A673 (cell line): ENCODE data around the gene ACTN4.

Experiments used
- CTCF ChIP-seq: fragments of 300-800, 200-600 bp; sonication (generic); conservative IDR thresholded peaks from 2 replicates; pipeline ENCODE4 v1.5.1; 2017; ENCODE audit warnings: low read depth, mild to moderate bottlenecking, antibody characterized with exemption, low read length, moderate library complexity, mixed read lengths
- EZH2 ChIP-seq: fragments of 200-600 bp; sonication (generic); IDR thresholded peaks from 2 replicates; pipeline ENCODE4 v1.6.1; 2017; ENCODE audit warnings: borderline replicate concordance, low read depth, mild to moderate bottlenecking, mixed read lengths, antibody characterized with exemption, low read length; ENCODE audit not compliant: poor library complexity, severe bottlenecking

GRCh38 chr19:38721979-38722773, 74.7 kb downstream of the ACTN4 start:
- TF ChIP-seq CTCF, result no peak
- TF ChIP-seq EZH2, result no peak
